Sigmoid colon (tissue), 7 donors: ENCODE results near the gene TRUB1. TPM values are rescaled to one million over a fixed set of nuclear protein-coding genes. Genes with fewer than 3 reads are reported as not detected.
A peak's percentile ranks its signal among the peaks of the same experiment; 100 is the strongest.

Experiments used
- DNase-seq: peaks from one replicate; pipeline ENCODE4 v3.0.0-alpha.2; 2019
- H3K27ac ChIP-seq, 4 donors: fragments of 200-600 bp; sonication (generic); one replicate each; pipeline ENCODE4 v1.5.1; 2016 to 2019; ENCODE audit warnings: mild to moderate bottlenecking in 1 of 4
- H3K27me3 ChIP-seq, 3 donors: fragments of 200-600 bp; sonication (generic); one replicate each; pipeline ENCODE4 v1.5.1; 2019; ENCODE audit warnings: mild to moderate bottlenecking in 1 of 3
- H3K36me3 ChIP-seq, 4 donors: fragments of 200-600 bp; sonication (generic); one replicate each; pipeline ENCODE4 v1.5.1; 2016 to 2019
- H3K4me1 ChIP-seq, 4 donors: fragments of 200-600 bp; sonication (generic); one replicate each; pipeline ENCODE4 v1.5.1; 2017 to 2019
- H3K4me3 ChIP-seq, 4 donors: fragments of 200-600 bp; sonication (generic); one replicate each; pipeline ENCODE4 v1.5.1; 2017 to 2019; ENCODE audit warnings: mild to moderate bottlenecking in 2 of 4, moderate library complexity in 1 of 4
- H3K9me3 ChIP-seq, 4 donors: fragments of 200-600 bp in 3 of 4; sonication (generic) in 3 of 4; one replicate each; pipeline versions ENCODE4 v1.5.1 to v1.6.1; 2013 to 2019
- CTCF ChIP-seq, 4 experiments: fragments of 450-650 bp in 3 of 4; fragments of 200-600 bp in 1 of 4; IDR thresholded peaks; one replicate each; pipeline ENCODE4 v1.5.1; 2016 to 2019; ENCODE audit warnings: antibody characterized with exemption in 4 of 4, mild to moderate bottlenecking in 3 of 4, moderate library complexity in 2 of 4
- EP300 ChIP-seq, 4 donors: sonication (generic); formaldehyde crosslinking; IDR thresholded peaks; one replicate each; pipeline ENCODE4 v1.6.1; 2017; ENCODE audit warnings: antibody characterized with exemption in 4 of 4
- POLR2A ChIP-seq, 2 donors: fragments of 450-650 bp; IDR thresholded peaks; one replicate each; pipeline ENCODE4 v1.6.1; 2016; ENCODE audit warnings: antibody characterized with exemption in 2 of 2, mild to moderate bottlenecking in 2 of 2, moderate library complexity in 2 of 2
- POLR2AphosphoS5 ChIP-seq, 4 donors: sonication (generic); formaldehyde crosslinking; IDR thresholded peaks; one replicate each; pipeline ENCODE4 v1.6.1; 2017; ENCODE audit warnings: antibody characterized with exemption in 4 of 4
- WGBS, 2 donors: extraction: QIAGEN DNeasy Blood & Tissue Kit; methylation state at CpG; one replicate each; pipeline ENCODE4 v1.1.7; 2013; 5-methylcytosine and 5-hydroxymethylcytosine counted together
- intact Hi-C: fragments of 100-400 bp; cut with DNase I; formaldehyde crosslinking; loops from one replicate; pipeline ENCODE4 v1.15.1; 2023
- polyA plus RNA-seq, 3 donors: library from polyadenylated mRNA; stranded (reverse); fragments of 200-250 nt; gene quantifications; one replicate each; pipeline ENCODE4 v1.2.3, GENCODE V29; 2013
- total RNA-seq, 4 donors: library from RNA; depleted of rRNA; stranded (reverse); fragments of >200 nt; gene quantifications; one replicate each; pipeline ENCODE4 v1.1.0, GENCODE V29; 2016
- donor health status: healthy with polysubstance abuse.
- donor health status: Bipolar disorder and iron deficiency.
- donor health status: healthy.

The TRUB1 gene
- total and polyA plus RNA-seq, 7 donors = 7.8 to 14.3 (median 10.5) TPM

DNA sequence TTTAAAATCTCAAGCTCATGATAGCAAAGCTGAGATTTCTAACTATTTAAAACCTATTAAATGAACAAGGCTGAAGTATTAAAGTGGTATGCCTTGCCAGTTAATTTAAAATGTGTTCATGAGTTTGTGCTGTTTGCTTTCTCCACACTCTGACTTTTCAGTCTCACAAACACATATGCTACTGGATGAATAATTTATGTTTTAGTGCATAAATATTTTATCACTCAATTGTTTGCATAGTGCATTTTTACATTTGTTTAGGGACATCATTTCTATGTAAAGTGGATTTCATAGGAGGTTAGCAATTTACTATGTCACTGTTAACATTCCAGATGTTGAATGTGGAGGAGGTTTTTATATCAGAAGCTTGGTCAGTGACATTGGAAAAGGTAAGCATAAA, 36.0 kb downstream of the TRUB1 start:
- Histone ChIP-seq H3K9me3 (no peaks in the 10 kb centered on the region), H3K27ac (peak overlapping the region in 1 of 4 donors; percentile 28), H3K27me3 (no peaks in the 10 kb centered on the region), H3K36me3 (no peaks in the 10 kb centered on the region), H3K4me3 (no peak overlapping the region), H3K4me1 (peaks cover 0 to 3% (median 0%) of the 10 kb centered on the region in 4 donors)
- TF ChIP-seq POLR2A (IDR thresholded peaks at IDR 0.05) = no peak
- no peak for DNase-seq
- intact Hi-C loops = no loop called here

GRCh38 chr10:114974625-114975024, 36.6 kb downstream of the TRUB1 start:
- 92 to 95% methylated on average over 5 of the region's 5 CpGs for WGBS, 2 donors
- H3K27ac ChIP-seq = peak overlapping the region in 1 of 4 donors; percentile 28
- H3K36me3 ChIP-seq = no peaks in the 10 kb centered on the region
- H3K4me3 ChIP-seq = no peak overlapping the region
- H3K27me3 ChIP-seq = no peaks in the 10 kb centered on the region
- DNase-seq = no peak
- H3K9me3 ChIP-seq = no peaks in the 10 kb centered on the region
- intact Hi-C loops = no loop called here
- peaks cover 0 to 3% (median 0%) of the 10 kb centered on the region in 4 donors for H3K4me1 ChIP-seq
- TF ChIP-seq EP300 (IDR thresholded peaks at IDR 0.05) (no peak), POLR2AphosphoS5 (IDR thresholded peaks at IDR 0.05) (no peak)

DNA sequence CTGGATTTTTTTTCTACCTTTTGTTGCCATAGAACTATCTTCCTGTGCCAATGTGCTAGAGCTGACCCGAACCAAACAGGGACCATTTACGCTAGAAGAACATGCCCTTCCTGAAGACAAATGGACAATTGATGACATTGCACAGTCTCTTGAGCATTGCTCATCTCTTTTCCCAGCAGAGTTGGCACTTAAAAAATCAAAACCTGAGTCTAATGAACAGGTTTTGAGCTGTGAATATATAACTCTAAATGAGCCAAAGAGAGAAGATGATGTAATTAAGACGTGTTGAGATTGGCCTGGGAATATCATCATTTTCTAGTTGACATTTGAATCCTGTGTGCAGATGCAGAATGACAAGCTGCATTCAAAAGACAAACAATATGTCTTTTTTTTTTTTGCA, 37.1 kb downstream of the TRUB1 start:
- intact Hi-C loops = no loop called here
- Histone ChIP-seq H3K4me1 (peaks cover 0 to 3% (median 0%) of the 10 kb centered on the region in 4 donors), H3K36me3 (no peaks in the 10 kb centered on the region), H3K4me3 (no peak overlapping the region), H3K27me3 (no peaks in the 10 kb centered on the region), H3K27ac (no peak overlapping the region), H3K9me3 (no peaks in the 10 kb centered on the region)
- no peak for DNase-seq
- no peak for TF ChIP-seq CTCF (IDR thresholded peaks at IDR 0.05)
- no peak for TF ChIP-seq POLR2AphosphoS5 (IDR thresholded peaks at IDR 0.05)
- no peak for TF ChIP-seq EP300 (IDR thresholded peaks at IDR 0.05)
- no peak for TF ChIP-seq POLR2A (IDR thresholded peaks at IDR 0.05)
- WGBS, 2 donors = 92 to 93% methylated on average over 3 of the region's 3 CpGs

- TF ChIP-seq CTCF (IDR thresholded peaks at IDR 0.05) (no peak), POLR2A (IDR thresholded peaks at IDR 0.05) (no peak), EP300 (IDR thresholded peaks at IDR 0.05) (no peak), POLR2AphosphoS5 (IDR thresholded peaks at IDR 0.05) (no peak)
- Histone ChIP-seq H3K9me3 (peaks cover 0 to 18% (median 4%) of the 10 kb centered on the region in 4 donors), H3K36me3 (peaks cover 0 to 16% (median 11%) of the 10 kb centered on the region in 4 donors), H3K4me3 (no peak overlapping the region), H3K27me3 (no peaks in the 10 kb centered on the region), H3K27ac (no peak overlapping the region), H3K4me1 (no peaks in the 10 kb centered on the region)
- DNase-seq = no peak
- intact Hi-C loops = no loop called here
Observed at GRCh38 chr10:114982989-114983388, 45.0 kb downstream of the TRUB1 start.

GRCh38 chr10:114987995-114988394, 50.0 kb downstream of the TRUB1 start:
- no peak for DNase-seq
- H3K27ac ChIP-seq = no peak overlapping the region
- TF ChIP-seq POLR2AphosphoS5 (IDR thresholded peaks at IDR 0.05) (no peak), CTCF (IDR thresholded peaks at IDR 0.05) (no peak), EP300 (IDR thresholded peaks at IDR 0.05) (no peak), POLR2A (IDR thresholded peaks at IDR 0.05) (no peak)
- H3K4me3 ChIP-seq = no peak overlapping the region
- intact Hi-C loops = no loop called here
- peaks cover 0 to 15% (median 10%) of the 10 kb centered on the region in 4 donors for H3K36me3 ChIP-seq
- no peaks in the 10 kb centered on the region for H3K27me3 ChIP-seq
- H3K4me1 ChIP-seq = no peaks in the 10 kb centered on the region
- peaks cover 0 to 14% (median 4%) of the 10 kb centered on the region in 4 donors for H3K9me3 ChIP-seq
- WGBS, 2 donors = 90 to 100% methylated on average over 1 of the region's 1 CpG

- Histone ChIP-seq H3K27ac (no peak overlapping the region), H3K36me3 (no peaks in the 10 kb centered on the region), H3K9me3 (no peaks in the 10 kb centered on the region), H3K27me3 (no peaks in the 10 kb centered on the region), H3K4me3 (no peak overlapping the region), H3K4me1 (no peaks in the 10 kb centered on the region)
- 91 to 93% methylated on average over 3 of the region's 3 CpGs for WGBS, 2 donors
- intact Hi-C loops = no loop called here
- DNase-seq = no peak
- TF ChIP-seq POLR2AphosphoS5 (IDR thresholded peaks at IDR 0.05) (no peak), CTCF (IDR thresholded peaks at IDR 0.05) (no peak), POLR2A (IDR thresholded peaks at IDR 0.05) (no peak), EP300 (IDR thresholded peaks at IDR 0.05) (no peak)
Observed at GRCh38 chr10:114990586-114990985, 52.6 kb downstream of the TRUB1 start.
